ENCODE results near the gene SLCO3A1. TPM values are rescaled to one million over a fixed set of nuclear protein-coding genes. Genes with fewer than 3 reads are reported as not detected.

The SLCO3A1 gene
- total RNA-seq, 1 donor: 8.6 TPM

DNA sequence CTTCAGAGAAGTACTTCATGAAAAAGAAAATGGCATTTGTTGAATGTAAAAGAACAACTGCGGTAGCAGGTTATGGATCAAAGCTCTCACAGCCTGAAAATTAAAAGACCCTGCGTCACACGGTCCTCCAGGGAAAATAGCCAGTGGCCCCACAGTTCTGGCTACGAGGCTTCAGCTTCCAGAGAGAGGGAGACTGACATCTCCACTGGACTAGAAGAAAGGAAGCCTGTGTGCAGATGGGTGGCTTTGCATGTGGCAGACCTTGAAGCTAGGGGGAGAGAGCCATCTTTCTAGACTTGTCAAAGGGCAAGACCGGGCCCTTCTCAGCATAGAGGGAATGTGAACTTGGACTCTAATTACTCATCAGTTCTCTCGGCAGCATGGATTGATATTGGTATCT is 159.4 kb downstream of the SLCO3A1 start:
- no peak overlapping the region for H3K4me3 ChIP-seq (ENCODE audit: low read depth, low read length)
- TF ChIP-seq, protein P1, sequence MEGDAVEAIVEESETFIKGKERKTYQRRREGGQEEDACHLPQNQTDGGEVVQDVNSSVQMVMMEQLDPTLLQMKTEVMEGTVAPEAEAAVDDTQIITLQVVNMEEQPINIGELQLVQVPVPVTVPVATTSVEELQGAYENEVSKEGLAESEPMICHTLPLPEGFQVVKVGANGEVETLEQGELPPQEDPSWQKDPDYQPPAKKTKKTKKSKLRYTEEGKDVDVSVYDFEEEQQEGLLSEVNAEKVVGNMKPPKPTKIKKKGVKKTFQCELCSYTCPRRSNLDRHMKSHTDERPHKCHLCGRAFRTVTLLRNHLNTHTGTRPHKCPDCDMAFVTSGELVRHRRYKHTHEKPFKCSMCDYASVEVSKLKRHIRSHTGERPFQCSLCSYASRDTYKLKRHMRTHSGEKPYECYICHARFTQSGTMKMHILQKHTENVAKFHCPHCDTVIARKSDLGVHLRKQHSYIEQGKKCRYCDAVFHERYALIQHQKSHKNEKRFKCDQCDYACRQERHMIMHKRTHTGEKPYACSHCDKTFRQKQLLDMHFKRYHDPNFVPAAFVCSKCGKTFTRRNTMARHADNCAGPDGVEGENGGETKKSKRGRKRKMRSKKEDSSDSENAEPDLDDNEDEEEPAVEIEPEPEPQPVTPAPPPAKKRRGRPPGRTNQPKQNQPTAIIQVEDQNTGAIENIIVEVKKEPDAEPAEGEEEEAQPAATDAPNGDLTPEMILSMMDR (IDR thresholded peaks at IDR 0.05; ENCODE audit: insufficient read depth, low read depth, low read length): no peak
- DNase-seq (ENCODE audit: low read depth): no peak

DNA sequence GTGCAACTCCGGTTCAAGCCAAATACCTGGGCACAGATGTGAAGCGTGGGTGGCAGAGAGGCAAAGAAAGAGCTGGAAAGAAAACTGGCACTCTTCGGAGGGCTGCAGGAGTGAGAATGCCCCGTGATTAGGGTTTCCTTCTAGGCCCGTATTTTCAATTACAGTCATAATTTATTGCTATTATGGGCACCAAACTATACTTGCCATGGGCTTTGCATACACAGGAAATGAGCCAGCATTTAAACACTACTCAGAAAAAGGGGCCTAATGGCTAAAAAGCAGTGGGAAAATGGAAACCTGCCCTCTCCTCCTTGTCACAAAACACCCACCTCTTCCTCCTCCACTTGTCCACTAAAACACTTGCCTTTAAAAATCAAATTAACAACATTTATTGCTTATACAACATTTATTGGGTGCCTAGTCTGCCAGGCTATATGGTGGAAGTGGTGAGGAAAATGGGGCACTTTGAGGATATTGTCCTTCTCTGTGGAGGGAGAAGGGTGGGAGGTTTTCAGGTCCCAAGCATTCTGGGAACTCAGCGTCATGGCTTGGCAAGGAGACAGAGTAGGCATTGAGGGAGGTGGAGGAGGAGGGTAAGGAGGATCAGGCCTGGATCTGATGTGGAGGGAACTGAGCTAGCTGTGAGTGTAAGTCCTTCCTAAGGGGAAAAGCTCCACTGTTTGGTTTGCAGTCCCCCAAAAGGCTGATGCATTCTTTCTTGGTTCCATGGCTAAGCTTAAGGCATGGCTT is 160.9 kb downstream of the SLCO3A1 start:
- no peak for DNase-seq (ENCODE audit: low read depth)
- H3K4me3 ChIP-seq (ENCODE audit: low read depth, low read length): no peak overlapping the region
- TF ChIP-seq, protein P1 (IDR thresholded peaks at IDR 0.05; ENCODE audit: insufficient read depth, low read depth, low read length): no peak

DNA sequence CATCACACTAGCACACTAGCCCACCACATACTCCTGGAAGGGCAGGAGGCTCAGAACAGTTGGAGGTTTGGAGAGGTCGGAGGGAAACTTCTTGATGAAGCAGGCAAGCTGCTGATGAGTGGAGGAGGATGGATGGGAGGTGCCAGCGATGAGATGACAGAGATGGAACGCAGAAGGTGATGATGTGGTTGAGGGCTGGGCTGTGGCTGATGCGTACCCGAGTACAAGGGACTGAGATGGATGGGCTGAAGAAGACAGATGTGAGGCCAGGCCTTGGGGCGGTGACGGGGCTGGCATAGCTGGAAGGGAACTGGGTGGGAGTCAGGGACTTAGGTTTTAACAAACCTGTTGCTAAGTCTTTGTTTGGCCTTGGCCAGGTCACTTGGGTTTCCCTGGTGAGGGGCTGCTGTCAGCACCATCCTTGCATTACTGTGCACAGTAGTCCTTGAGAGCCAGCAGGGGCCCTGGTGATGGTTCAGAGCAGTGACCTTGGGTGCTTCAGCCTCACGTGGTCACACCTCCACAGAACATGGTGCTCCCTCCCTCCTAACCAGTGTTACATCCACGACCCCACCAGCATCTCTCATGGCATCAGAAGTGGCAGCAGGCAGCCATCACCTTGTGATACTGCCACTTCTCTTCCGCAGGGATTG is 164.5 kb downstream of the SLCO3A1 start:
- DNase-seq (ENCODE audit: low read depth): no peak
- TF ChIP-seq, protein P1 (IDR thresholded peaks at IDR 0.05; ENCODE audit: insufficient read depth, low read depth, low read length): no peak
- H3K4me3 ChIP-seq (ENCODE audit: low read depth, low read length): no peak overlapping the region

DNA sequence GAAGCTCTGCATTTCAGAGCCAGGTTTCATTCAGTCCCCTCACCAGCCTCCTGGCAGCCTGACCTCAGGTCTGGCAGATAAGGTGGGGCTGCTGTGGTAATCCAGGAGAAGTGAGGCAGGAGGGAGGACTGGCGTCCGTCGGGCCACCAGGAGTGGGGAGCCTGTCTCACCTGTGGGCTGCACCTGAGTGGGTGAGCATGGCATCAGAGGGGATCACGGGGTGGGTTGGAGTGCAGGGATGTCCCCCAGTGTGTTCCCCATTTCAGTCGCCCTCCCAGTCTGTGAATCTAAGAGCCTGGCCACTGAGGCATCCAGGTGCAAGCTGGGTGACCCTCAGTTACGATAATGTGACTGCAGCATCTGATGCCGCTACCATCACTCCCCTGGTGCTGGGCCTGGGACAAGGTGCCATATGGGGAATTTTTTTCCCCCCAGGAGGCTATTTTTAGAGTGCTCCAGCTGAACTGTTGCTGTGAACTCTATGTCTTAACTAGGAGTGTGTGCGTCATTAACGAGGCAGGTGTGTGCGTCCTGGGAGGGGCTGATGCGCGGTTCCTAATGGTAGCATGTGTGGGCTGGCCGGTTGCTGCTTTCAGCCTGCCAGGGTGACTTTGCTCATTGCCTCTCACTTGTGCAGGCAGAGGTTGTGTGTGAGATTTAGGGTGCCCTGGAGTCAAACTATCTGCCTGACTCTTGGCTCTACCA is 165.2 kb downstream of the SLCO3A1 start:
- H3K4me3 ChIP-seq (ENCODE audit: low read depth, low read length): no peak overlapping the region
- DNase-seq (ENCODE audit: low read depth): no peak
- TF ChIP-seq, protein P1 (IDR thresholded peaks at IDR 0.05; ENCODE audit: insufficient read depth, low read depth, low read length): no peak

DNA sequence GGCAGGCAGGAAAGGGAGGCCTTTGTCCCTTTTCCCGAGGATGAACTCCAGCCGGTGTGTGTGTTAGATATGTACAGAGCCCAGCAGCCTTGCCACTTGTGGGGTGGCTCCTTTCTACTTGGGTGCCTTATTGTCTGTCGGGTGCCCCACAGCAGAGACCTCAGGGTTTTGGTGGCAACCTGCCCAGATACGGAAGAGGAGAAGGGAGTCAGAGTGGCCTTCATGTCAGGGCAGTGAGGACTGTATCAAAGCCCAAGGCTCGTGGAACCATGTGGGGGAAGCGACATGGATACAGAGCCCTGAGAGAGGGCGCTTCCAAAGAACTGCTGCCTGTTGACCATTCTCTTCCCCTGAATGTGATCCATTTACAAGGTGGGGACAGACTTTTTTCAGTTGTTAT is 166.2 kb downstream of the SLCO3A1 start:
- TF ChIP-seq, protein P1 (IDR thresholded peaks at IDR 0.05; ENCODE audit: insufficient read depth, low read depth, low read length): no peak
- H3K4me3 ChIP-seq (ENCODE audit: low read depth, low read length): no peak overlapping the region
- DNase-seq (ENCODE audit: low read depth): no peak

DNA sequence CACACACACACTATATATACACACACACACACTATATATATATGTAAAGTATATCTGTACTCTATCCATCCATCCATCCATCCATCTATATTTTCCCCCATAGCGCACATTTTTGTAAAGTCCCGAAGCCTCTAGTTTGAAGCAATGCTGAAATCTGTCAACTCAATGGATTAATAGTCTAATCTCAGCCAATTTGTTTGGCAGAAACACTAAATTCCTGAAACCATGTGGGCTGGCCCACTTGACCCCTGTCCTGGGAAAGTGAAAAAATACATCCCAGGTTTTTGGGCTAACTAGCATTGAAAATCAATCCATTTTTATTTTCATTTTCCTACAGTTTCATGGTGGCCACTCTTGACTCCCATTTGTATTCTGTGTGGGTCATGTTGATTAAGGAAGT is 166.7 kb downstream of the SLCO3A1 start:
- no peak for DNase-seq (ENCODE audit: low read depth)
- no peak overlapping the region for H3K4me3 ChIP-seq (ENCODE audit: low read depth, low read length)
- TF ChIP-seq, protein P1 (IDR thresholded peaks at IDR 0.05; ENCODE audit: insufficient read depth, low read depth, low read length): no peak

Data from fibroblast of villous mesenchyme (primary cell).